ENCODE data around the gene WASF1. TPM values are rescaled to one million over a fixed set of nuclear protein-coding genes. Genes with fewer than 3 reads are reported as not detected.

WASF1 gene
- polyA plus RNA-seq, 4 donors = 0.89 to 4.7 (median 2.8) TPM

- Histone ChIP-seq H3K36me3 (ENCODE audit: control insufficient read depth in 3 of 3, insufficient read depth in 2 of 3, low read depth in 1 of 3, low read length in 3 of 3) (no peaks in the 10 kb centered on the region), H3K9me3 (ENCODE audit: control insufficient read depth in 2 of 2, insufficient read depth in 1 of 2, low read depth in 1 of 2, low read length in 1 of 2) (no peaks in the 10 kb centered on the region), H3K27me3 (ENCODE audit: control insufficient read depth in 3 of 3, insufficient read depth in 3 of 3, low read length in 3 of 3) (no peaks in the 10 kb centered on the region), H3K4me3 (ENCODE audit: low read depth in 1 of 3, low read length in 3 of 3) (no peak overlapping the region), H3K27ac (ENCODE audit: low read depth in 1 of 3, low read length in 2 of 3) (no peak overlapping the region), H3K4me1 (ENCODE audit: control insufficient read depth in 3 of 3, insufficient read depth in 2 of 3, low read depth in 1 of 3, low read length in 2 of 3) (no peaks in the 10 kb centered on the region)
- no peak for DNase-seq
- FAIRE-seq = no peak
Observed at GRCh38 chr6:110114004-110114403, 65.5 kb downstream of the WASF1 start.

- Histone ChIP-seq H3K36me3 (ENCODE audit: control insufficient read depth in 3 of 3, insufficient read depth in 2 of 3, low read depth in 1 of 3, low read length in 3 of 3) (no peaks in the 10 kb centered on the region), H3K27me3 (ENCODE audit: control insufficient read depth in 3 of 3, insufficient read depth in 3 of 3, low read length in 3 of 3) (no peaks in the 10 kb centered on the region), H3K9me3 (ENCODE audit: control insufficient read depth in 2 of 2, insufficient read depth in 1 of 2, low read depth in 1 of 2, low read length in 1 of 2) (no peaks in the 10 kb centered on the region), H3K4me3 (ENCODE audit: low read depth in 1 of 3, low read length in 3 of 3) (no peak overlapping the region), H3K27ac (ENCODE audit: low read depth in 1 of 3, low read length in 2 of 3) (no peak overlapping the region), H3K4me1 (ENCODE audit: control insufficient read depth in 3 of 3, insufficient read depth in 2 of 3, low read depth in 1 of 3, low read length in 2 of 3) (no peaks in the 10 kb centered on the region)
- DNase-seq = no peak
- WGBS, 3 donors = 90 to 97% (median 93%) methylated on average over 4 of the region's 4 CpGs
- FAIRE-seq = no peak
Observed at GRCh38 chr6:110105296-110105695, 74.2 kb downstream of the WASF1 start.

- Histone ChIP-seq H3K27ac (ENCODE audit: low read depth in 1 of 3, low read length in 2 of 3) (no peak overlapping the region), H3K4me3 (ENCODE audit: low read depth in 1 of 3, low read length in 3 of 3) (no peak overlapping the region), H3K36me3 (ENCODE audit: control insufficient read depth in 3 of 3, insufficient read depth in 2 of 3, low read depth in 1 of 3, low read length in 3 of 3) (no peaks in the 10 kb centered on the region), H3K27me3 (ENCODE audit: control insufficient read depth in 3 of 3, insufficient read depth in 3 of 3, low read length in 3 of 3) (no peaks in the 10 kb centered on the region), H3K4me1 (ENCODE audit: control insufficient read depth in 3 of 3, insufficient read depth in 2 of 3, low read depth in 1 of 3, low read length in 2 of 3) (no peaks in the 10 kb centered on the region), H3K9me3 (ENCODE audit: control insufficient read depth in 2 of 2, insufficient read depth in 1 of 2, low read depth in 1 of 2, low read length in 1 of 2) (no peaks in the 10 kb centered on the region)
- FAIRE-seq (no peak), DNase-seq (no peak)
- WGBS, 3 donors = 79 to 91% (median 89%) methylated on average over 4 of the region's 4 CpGs
Observed at GRCh38 chr6:110103260-110103659, 76.2 kb downstream of the WASF1 start.

- no peaks in the 10 kb centered on the region for H3K9me3 ChIP-seq (ENCODE audit: control insufficient read depth in 2 of 2, insufficient read depth in 1 of 2, low read depth in 1 of 2, low read length in 1 of 2)
- no peak overlapping the region for H3K4me3 ChIP-seq (ENCODE audit: low read depth in 1 of 3, low read length in 3 of 3)
- FAIRE-seq = no peak
- no peaks in the 10 kb centered on the region for H3K36me3 ChIP-seq (ENCODE audit: control insufficient read depth in 3 of 3, insufficient read depth in 2 of 3, low read depth in 1 of 3, low read length in 3 of 3)
- H3K27ac ChIP-seq (ENCODE audit: low read depth in 1 of 3, low read length in 2 of 3) = no peak overlapping the region
- no peak for DNase-seq
- no peaks in the 10 kb centered on the region for H3K27me3 ChIP-seq (ENCODE audit: control insufficient read depth in 3 of 3, insufficient read depth in 3 of 3, low read length in 3 of 3)
- no peaks in the 10 kb centered on the region for H3K4me1 ChIP-seq (ENCODE audit: control insufficient read depth in 3 of 3, insufficient read depth in 2 of 3, low read depth in 1 of 3, low read length in 2 of 3)
Observed at GRCh38 chr6:110102411-110102810, 77.1 kb downstream of the WASF1 start.

- Histone ChIP-seq H3K9me3 (ENCODE audit: control insufficient read depth in 2 of 2, insufficient read depth in 1 of 2, low read depth in 1 of 2, low read length in 1 of 2) (no peaks in the 10 kb centered on the region), H3K27ac (ENCODE audit: low read depth in 1 of 3, low read length in 2 of 3) (no peak overlapping the region), H3K36me3 (ENCODE audit: control insufficient read depth in 3 of 3, insufficient read depth in 2 of 3, low read depth in 1 of 3, low read length in 3 of 3) (no peaks in the 10 kb centered on the region), H3K27me3 (ENCODE audit: control insufficient read depth in 3 of 3, insufficient read depth in 3 of 3, low read length in 3 of 3) (no peaks in the 10 kb centered on the region), H3K4me1 (ENCODE audit: control insufficient read depth in 3 of 3, insufficient read depth in 2 of 3, low read depth in 1 of 3, low read length in 2 of 3) (no peaks in the 10 kb centered on the region), H3K4me3 (ENCODE audit: low read depth in 1 of 3, low read length in 3 of 3) (no peak overlapping the region)
- no peak for DNase-seq
- no peak for FAIRE-seq
- 54 to 68% (median 56%) methylated on average over 1 of the region's 1 CpG for WGBS, 3 donors
Observed at GRCh38 chr6:110101885-110102284, 77.6 kb downstream of the WASF1 start.

- Histone ChIP-seq H3K4me1 (ENCODE audit: control insufficient read depth in 3 of 3, insufficient read depth in 2 of 3, low read depth in 1 of 3, low read length in 2 of 3) (no peaks in the 10 kb centered on the region), H3K4me3 (ENCODE audit: low read depth in 1 of 3, low read length in 3 of 3) (no peak overlapping the region), H3K36me3 (ENCODE audit: control insufficient read depth in 3 of 3, insufficient read depth in 2 of 3, low read depth in 1 of 3, low read length in 3 of 3) (no peaks in the 10 kb centered on the region), H3K9me3 (ENCODE audit: control insufficient read depth in 2 of 2, insufficient read depth in 1 of 2, low read depth in 1 of 2, low read length in 1 of 2) (no peaks in the 10 kb centered on the region), H3K27me3 (ENCODE audit: control insufficient read depth in 3 of 3, insufficient read depth in 3 of 3, low read length in 3 of 3) (no peaks in the 10 kb centered on the region), H3K27ac (ENCODE audit: low read depth in 1 of 3, low read length in 2 of 3) (no peak overlapping the region)
- DNase-seq (peak; percentile 2 to 4), FAIRE-seq (no peak)
- 52 to 79% (median 60%) methylated on average over 7 of the region's 7 CpGs for WGBS, 3 donors
Observed at GRCh38 chr6:110098511-110099116, 80.9 kb downstream of the WASF1 start.

- Histone ChIP-seq H3K27ac (ENCODE audit: low read depth in 1 of 3, low read length in 2 of 3) (no peak overlapping the region), H3K4me3 (ENCODE audit: low read depth in 1 of 3, low read length in 3 of 3) (no peak overlapping the region), H3K36me3 (ENCODE audit: control insufficient read depth in 3 of 3, insufficient read depth in 2 of 3, low read depth in 1 of 3, low read length in 3 of 3) (no peaks in the 10 kb centered on the region), H3K27me3 (ENCODE audit: control insufficient read depth in 3 of 3, insufficient read depth in 3 of 3, low read length in 3 of 3) (no peaks in the 10 kb centered on the region), H3K4me1 (ENCODE audit: control insufficient read depth in 3 of 3, insufficient read depth in 2 of 3, low read depth in 1 of 3, low read length in 2 of 3) (no peaks in the 10 kb centered on the region), H3K9me3 (ENCODE audit: control insufficient read depth in 2 of 2, insufficient read depth in 1 of 2, low read depth in 1 of 2, low read length in 1 of 2) (no peaks in the 10 kb centered on the region)
- FAIRE-seq (no peak), DNase-seq (no peak)
- WGBS, 3 donors = 40 to 45% (median 43%) methylated on average over 3 of the region's 3 CpGs
Observed at GRCh38 chr6:110097443-110097842, 82.0 kb downstream of the WASF1 start.

- FAIRE-seq (no peak), DNase-seq (no peak)
- H3K4me1 ChIP-seq (ENCODE audit: control insufficient read depth in 3 of 3, insufficient read depth in 2 of 3, low read depth in 1 of 3, low read length in 2 of 3) = no peaks in the 10 kb centered on the region
- no peak overlapping the region for H3K4me3 ChIP-seq (ENCODE audit: low read depth in 1 of 3, low read length in 3 of 3)
- H3K27me3 ChIP-seq (ENCODE audit: control insufficient read depth in 3 of 3, insufficient read depth in 3 of 3, low read length in 3 of 3) = no peaks in the 10 kb centered on the region
- no peaks in the 10 kb centered on the region for H3K36me3 ChIP-seq (ENCODE audit: control insufficient read depth in 3 of 3, insufficient read depth in 2 of 3, low read depth in 1 of 3, low read length in 3 of 3)
- WGBS, 3 donors = 96 to 97% (median 96%) methylated on average over 1 of the region's 1 CpG
- no peaks in the 10 kb centered on the region for H3K9me3 ChIP-seq (ENCODE audit: control insufficient read depth in 2 of 2, insufficient read depth in 1 of 2, low read depth in 1 of 2, low read length in 1 of 2)
- no peak overlapping the region for H3K27ac ChIP-seq (ENCODE audit: low read depth in 1 of 3, low read length in 2 of 3)
Observed at GRCh38 chr6:110095935-110096334, 83.5 kb downstream of the WASF1 start.

GRCh38 chr6:110095101-110095500, 84.4 kb downstream of the WASF1 start:
- H3K4me3 ChIP-seq (ENCODE audit: low read depth in 1 of 3, low read length in 3 of 3) = no peak overlapping the region
- no peaks in the 10 kb centered on the region for H3K4me1 ChIP-seq (ENCODE audit: control insufficient read depth in 3 of 3, insufficient read depth in 2 of 3, low read depth in 1 of 3, low read length in 2 of 3)
- H3K9me3 ChIP-seq (ENCODE audit: control insufficient read depth in 2 of 2, insufficient read depth in 1 of 2, low read depth in 1 of 2, low read length in 1 of 2) = no peaks in the 10 kb centered on the region
- DNase-seq (no peak), FAIRE-seq (no peak)
- no peaks in the 10 kb centered on the region for H3K36me3 ChIP-seq (ENCODE audit: control insufficient read depth in 3 of 3, insufficient read depth in 2 of 3, low read depth in 1 of 3, low read length in 3 of 3)
- no peak overlapping the region for H3K27ac ChIP-seq (ENCODE audit: low read depth in 1 of 3, low read length in 2 of 3)
- H3K27me3 ChIP-seq (ENCODE audit: control insufficient read depth in 3 of 3, insufficient read depth in 3 of 3, low read length in 3 of 3) = no peaks in the 10 kb centered on the region
- WGBS, 3 donors = 79 to 100% (median 94%) methylated on average over 1 of the region's 1 CpG

Measured in small intestine (tissue), 7 donors.